Hepatic stellate cell (primary cell): ENCODE data around the gene MYRIP.
"Not testable (repeated sequence)": the region's sequence is repeated elsewhere in the genome, so short reads cannot be mapped to it uniquely, and the experiment has no call there.

ENCODE experiments used
- DNase-seq: peaks from one replicate; pipeline ENCODE4 v3.0.0; 2011; ENCODE audit warnings: low spot score

Gene MYRIP

GRCh38 chr3:39970982-39971381, 161.6 kb downstream of the MYRIP start:
- DNase-seq, result no peak

- DNase-seq, result no peak
Measured at GRCh38 chr3:39971559-39972031, 162.2 kb downstream of the MYRIP start.

- DNase-seq, result no peak
Measured at GRCh38 chr3:39972508-39972907, 163.1 kb downstream of the MYRIP start.

GRCh38 chr3:39977058-39977794, 167.8 kb downstream of the MYRIP start:
- DNase-seq, result no peak

DNA sequence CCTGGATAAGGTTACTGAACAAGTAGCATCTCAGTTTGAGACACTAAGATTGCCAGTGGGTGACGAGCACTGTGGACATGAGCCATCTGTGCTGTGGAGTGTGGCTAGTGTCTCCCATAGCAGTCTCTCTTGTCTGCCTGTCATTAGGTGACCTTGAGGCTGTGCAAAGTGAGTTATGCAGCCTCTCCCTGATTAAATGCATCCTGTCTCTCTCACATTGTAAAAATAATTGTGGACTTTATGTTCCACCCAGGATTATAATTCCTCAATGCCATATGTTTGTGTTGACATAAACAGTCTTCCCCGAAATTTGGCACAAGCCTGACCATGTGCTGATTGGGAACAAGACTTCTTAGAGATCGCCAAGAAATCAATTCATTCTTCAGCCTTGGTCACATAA, 168.9 kb downstream of the MYRIP start:
- DNase-seq, result no peak

DNA sequence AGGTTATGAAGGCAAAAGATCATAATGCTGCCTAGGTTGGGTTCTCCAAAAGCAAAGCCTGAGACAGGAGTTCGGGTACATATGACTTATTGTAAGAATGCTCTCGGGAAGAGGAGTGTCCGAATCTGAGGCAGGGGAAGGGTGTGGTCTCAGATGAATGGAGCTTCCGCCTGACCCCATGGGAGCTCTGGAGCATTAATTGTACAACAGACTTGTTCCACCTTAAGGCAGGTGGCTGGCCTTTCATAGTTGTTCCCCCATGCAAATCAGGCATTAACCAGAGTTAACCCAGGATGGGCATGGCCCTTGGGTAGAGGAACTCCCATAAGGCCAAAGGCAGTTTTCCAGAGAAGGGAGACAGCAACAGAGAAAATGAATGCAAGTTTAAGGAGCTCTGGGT, 170.6 kb downstream of the MYRIP start:
- DNase-seq, result no peak

DNA sequence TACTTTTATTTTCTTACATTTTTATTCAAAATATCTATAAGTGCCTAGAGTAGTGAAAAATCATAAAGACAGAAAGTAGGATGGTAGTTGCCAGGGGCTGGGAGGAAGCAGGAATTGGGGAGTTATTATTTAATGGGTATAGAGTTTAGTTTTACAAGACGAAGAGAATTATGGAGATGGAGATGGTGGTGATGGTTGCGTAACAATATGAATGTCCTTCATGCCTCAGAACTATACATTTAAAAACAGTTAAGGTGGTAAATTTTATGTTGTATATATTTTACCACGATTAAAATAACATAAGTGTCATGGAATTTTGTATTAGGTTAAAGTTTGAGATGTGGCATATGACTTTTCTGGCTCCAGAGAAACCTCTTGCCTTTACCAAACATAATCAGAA, 171.4 kb downstream of the MYRIP start:
- DNase-seq, result no peak

DNA sequence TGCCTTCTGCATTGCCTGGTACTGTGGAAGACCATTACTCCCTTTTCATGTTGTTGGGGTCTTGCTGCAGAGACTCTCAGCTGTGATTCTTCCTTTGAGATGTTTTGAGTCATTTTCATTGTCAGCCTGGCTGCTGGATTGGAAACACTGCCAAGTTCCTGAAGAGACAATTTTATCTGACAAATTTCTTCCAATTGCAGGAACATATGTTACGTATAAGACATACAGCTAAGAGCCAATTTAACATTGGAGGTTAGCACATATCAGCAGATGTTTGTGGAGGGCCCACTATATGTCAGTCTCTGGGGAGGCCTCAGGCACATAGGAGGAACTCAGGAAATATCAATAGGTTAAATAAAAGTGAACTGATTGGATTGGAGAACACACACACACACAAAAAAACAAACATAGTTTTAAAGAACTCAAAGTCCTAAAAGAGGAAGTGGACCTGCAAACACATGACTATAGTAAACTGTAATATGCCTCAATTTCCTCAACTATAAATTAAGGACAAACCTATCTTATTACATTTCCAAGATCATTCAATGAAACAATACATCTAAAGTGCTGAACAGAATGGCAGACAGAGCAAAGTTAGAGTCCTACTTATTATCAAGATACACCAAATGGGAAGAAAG, 172.3 kb downstream of the MYRIP start:
- no peak for DNase-seq

DNA sequence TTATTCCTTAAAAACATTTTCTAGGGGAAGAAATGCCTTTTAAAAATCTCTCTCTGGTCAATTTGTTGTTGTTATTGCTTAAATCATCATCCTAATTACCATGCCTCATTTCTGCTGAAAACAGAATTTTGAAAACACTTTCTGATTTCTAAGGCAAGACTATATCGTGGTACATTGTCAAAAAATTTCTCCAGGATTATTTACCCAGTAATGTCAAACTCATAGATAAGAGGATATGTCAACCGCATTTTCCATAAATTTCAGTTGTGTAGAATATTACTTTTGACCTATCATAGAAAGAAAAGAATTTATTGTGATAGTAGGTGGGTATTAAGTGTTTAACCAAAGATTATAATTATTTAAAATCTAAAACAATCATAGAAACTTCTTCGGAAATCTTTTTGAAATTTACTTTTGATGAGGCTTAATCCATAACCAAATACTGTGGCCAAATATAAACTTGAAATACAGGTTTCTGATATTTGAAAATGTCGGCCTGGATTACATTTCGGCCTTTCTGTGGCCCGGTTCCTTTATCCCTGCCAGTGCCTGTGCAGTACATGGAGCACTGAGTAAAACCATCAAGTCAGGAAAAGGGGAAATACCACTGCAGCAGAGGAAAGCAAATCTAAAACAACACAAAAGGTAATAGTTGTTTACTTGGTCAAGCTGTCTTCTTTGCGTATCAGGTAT, 173.4 kb downstream of the MYRIP start:
- DNase-seq, result no peak

DNA sequence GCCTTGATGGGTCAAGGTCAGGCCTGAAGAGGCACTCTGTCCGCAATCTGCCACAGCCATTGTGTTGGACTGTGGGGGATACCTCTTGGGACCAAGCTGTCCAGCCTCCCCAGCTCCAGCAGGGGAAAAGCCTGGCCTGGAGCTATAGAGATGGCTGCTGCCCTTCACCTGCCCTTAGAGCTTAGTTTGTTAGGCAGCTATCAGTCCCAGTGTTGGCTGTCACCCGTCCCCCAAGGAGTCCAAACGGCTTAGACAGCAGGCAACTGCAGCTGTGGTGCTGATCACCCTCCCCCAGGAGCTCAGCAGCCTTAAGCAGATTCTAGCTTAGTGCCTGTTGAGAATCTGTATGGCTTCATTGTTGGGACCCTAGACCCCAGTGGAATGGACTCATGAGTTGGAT, 180.3 kb downstream of the MYRIP start:
- DNase-seq, result no peak

GRCh38 chr3:39990532-39990931, 181.1 kb downstream of the MYRIP start:
- DNase-seq, result peak; percentile 7

DNA sequence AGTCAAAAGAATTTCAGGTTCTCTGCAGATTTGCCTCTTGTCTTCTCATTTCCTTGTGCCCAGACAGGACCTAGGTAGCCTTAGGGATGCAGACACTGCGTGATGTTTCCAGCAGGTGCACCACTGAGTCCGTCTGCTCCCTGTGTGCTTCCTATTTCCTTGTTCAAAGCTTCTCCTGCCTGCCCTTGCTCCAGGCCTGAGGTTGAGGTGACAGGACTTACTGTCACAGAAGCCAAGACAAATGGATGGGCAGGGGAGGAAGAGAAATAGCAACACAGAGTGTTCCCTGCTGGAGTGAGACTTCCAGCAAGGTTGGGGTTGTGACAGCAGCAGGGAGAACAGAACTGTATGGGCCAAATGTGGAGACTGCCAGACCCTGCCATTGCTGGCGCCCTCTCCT, 199.4 kb downstream of the MYRIP start:
- no peak for DNase-seq

DNA sequence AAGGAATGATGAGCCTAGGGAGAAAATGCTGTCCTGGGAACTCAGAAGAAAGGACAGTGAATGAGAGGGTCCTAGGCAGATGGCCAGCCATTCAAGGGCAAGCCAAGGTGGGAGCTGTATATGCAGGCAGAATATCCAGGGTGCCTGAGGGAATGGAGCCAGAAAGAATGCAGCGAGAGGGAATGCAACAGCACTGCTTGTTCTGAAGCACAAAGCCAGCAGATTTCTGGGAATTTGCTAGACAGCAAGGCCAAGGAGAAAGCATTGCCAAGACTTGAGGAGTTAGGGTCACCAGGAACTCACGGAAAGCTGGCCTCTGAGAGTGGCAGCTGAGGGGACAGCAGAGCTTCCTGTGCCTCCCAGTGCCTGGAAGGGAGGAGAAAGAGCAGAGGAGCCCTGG, 200.6 kb downstream of the MYRIP start:
- DNase-seq, result no peak

DNA sequence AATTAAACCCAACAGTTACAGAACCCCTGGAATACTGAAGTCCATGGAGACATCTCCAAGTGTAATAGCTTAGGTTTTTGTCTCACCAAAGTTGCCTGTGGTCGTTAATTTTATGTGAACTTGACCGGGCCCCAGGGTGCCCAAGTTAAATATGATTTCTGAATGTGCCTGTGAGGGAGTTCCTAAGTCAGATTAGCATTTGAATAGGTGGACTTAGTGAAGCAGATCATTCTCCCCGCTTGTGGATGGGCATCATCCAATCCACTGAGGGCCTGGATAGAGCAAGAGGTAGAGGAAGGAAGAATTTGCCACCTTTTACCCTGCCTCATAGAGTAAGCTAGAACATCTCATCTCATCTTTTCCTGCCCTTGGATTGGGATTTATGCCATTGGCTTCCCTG, 203.0 kb downstream of the MYRIP start:
- DNase-seq, result no peak

GRCh38 chr3:40016391-40016790, 207.0 kb downstream of the MYRIP start:
- no peak for DNase-seq

- no peak for DNase-seq
Measured at GRCh38 chr3:40018369-40018768, 209.0 kb downstream of the MYRIP start.

DNA sequence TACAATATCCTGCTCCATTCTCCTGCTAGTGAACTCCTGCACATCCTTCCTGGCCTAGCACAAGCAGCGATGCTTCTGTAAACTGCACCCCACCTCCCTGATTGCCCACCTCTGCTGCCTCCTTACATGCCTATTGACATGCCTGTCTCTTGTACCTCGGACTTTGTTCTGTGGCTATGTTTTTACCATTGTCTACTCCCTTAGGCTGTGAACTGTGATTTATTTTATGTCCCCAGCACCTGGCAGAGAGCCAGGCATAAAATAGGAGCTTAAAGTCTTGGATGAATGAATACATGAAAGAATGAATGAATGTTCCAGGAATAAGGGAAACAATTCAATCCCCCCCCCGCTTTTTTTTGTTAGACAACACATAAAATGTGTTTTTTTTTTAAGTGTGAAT, 210.0 kb downstream of the MYRIP start:
- no peak for DNase-seq

GRCh38 chr3:40020689-40021088, 211.3 kb downstream of the MYRIP start:
- no peak for DNase-seq

DNA sequence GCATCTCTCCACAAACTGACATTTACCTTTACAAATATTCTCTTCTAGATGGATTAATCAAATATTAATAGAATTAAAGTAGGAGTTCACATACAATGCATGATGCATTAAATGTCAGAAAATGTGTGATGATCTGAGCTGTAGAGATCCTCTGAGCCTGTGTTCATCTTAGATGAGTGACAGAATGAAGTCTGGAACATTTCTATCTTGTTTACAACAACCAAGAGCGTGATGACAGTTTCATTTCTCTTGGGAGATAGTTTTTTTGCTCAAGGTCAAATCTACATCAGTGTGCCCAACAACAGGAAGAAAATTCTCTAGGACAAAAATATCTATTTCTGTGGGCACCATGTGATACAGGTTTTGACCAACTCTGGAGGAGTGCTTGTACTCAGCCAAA, 211.9 kb downstream of the MYRIP start:
- no peak for DNase-seq

DNA sequence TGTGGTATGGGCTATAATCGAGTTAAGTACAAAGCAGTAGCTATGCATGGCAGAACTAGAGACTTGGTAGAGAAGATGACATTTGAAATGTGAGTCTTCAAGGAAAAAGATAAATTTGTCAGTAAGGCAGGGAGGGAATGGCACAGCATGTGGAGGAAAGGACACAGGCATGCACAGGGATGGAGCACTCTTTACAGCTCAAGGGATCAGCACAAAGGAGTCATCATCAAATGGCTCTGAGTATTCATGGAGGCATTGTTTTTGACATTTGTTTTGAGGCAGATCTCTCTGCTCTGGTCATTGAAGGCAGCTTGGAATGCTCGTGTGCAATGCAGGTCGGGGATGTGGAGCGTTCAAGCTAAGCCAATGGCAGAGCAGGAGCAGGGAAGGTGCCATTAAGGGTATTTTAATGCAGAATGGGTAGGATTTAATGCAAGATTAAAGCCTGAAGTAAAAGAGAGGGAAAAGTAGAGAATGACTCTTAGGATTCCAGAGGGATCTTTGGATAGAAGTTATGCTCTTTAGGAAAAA, 213.0 kb downstream of the MYRIP start:
- DNase-seq, result no peak

- no peak for DNase-seq
Measured at GRCh38 chr3:40024526-40024925, 215.1 kb downstream of the MYRIP start.

GRCh38 chr3:40025892-40026291, 216.5 kb downstream of the MYRIP start:
- not testable (repeated sequence) for DNase-seq

GRCh38 chr3:40035177-40035576, 225.8 kb downstream of the MYRIP start:
- DNase-seq, result no peak
